Endothelial cell of umbilical vein (primary cell): Measurements from ENCODE around the gene GPS1. TPM values are rescaled to one million over a fixed set of nuclear protein-coding genes. Genes with fewer than 3 reads are reported as not detected.

Source experiments
- BruUV-seq: library from RNA; stranded (reverse); fragments of 400-500 nt; replicated peaks from 2 replicates; lab custom pipeline; 2021; lab: Mats Ljungman, UMichigan
- CTCF ChIA-PET: fragments of 300-600, 350-600 bp; sonication (Branson Sonifier 250); formaldehyde crosslinking; loops from one replicate; lab custom pipeline; 2021; ENCODE audit warnings: antibody characterized with exemption, inconsistent platforms; lab: Charles Lee
- POLR2A ChIA-PET: fragments of 300-600, 350-600 bp; sonication (Branson Sonifier 250); formaldehyde crosslinking; loops from one replicate; lab custom pipeline; 2021; ENCODE audit warnings: antibody characterized with exemption, inconsistent platforms; lab: Charles Lee
- DNase-seq: peaks from one replicate; pipeline ENCODE4 v3.0.0-alpha.2; 2011; ENCODE audit warnings: low read depth, low spot score
- FAIRE-seq: peaks from 2 replicates; lab custom pipeline; 2011; peaks lifted over from hg19 to GRCh38; lab: Jason Lieb, UNC
- H2AFZ ChIP-seq: 2 replicates; pipeline ENCODE4 v1.6.0; 2012; ENCODE audit warnings: low read depth, low read length, control low read depth, inconsistent platforms
- H3K27ac ChIP-seq: 2 replicates; pipeline ENCODE4 v1.5.1; 2011; ENCODE audit warnings: low read depth, mild to moderate bottlenecking, control low read depth, low read length, moderate library complexity; ENCODE audit not compliant: insufficient read depth
- H3K27me3 ChIP-seq, 2 experiments: 2 replicates each; pipeline versions ENCODE4 v1.6.0 to v1.6.1; 2011; ENCODE audit warnings: low read length in 2 of 2, mixed read lengths in 1 of 2; ENCODE audit not compliant: control insufficient read depth in 2 of 2, insufficient read depth in 2 of 2
- H3K36me3 ChIP-seq, 2 experiments: 2 replicates in 1 of 2; 3 replicates in 1 of 2; pipeline ENCODE4 v1.5.1; 2011; ENCODE audit warnings: low read length in 2 of 2, mild to moderate bottlenecking in 1 of 2, moderate library complexity in 1 of 2; ENCODE audit not compliant: control insufficient read depth in 2 of 2, insufficient read depth in 2 of 2; ENCODE audit errors: extremely low read depth in 1 of 2
- H3K4me1 ChIP-seq: 3 replicates; pipeline ENCODE4 v1.5.1; 2011; ENCODE audit warnings: mild to moderate bottlenecking, low read length; ENCODE audit not compliant: control insufficient read depth, insufficient read depth; ENCODE audit errors: extremely low read depth
- H3K4me2 ChIP-seq: 2 replicates; pipeline ENCODE4 v1.6.1; 2011; ENCODE audit warnings: low read length, control low read depth, mixed read lengths; ENCODE audit not compliant: insufficient read depth
- H3K4me3 ChIP-seq, 3 experiments: fragments of 200-600 bp in 1 of 3; sonication (generic), shearing (Covaris generic) in 1 of 3; replicated peaks in 1 of 3; 2 replicates each; pipeline ENCODE4 v1.5.1; 2011 to 2016; ENCODE audit warnings: control low read depth in 3 of 3, low read length in 3 of 3, mild to moderate bottlenecking in 2 of 3, inconsistent platforms in 1 of 3, low read depth in 1 of 3, moderate library complexity in 1 of 3; ENCODE audit not compliant: insufficient read depth in 1 of 3
- H3K79me2 ChIP-seq: 2 replicates; pipeline ENCODE4 v1.6.0; 2012; ENCODE audit warnings: low read length, inconsistent platforms; ENCODE audit not compliant: control insufficient read depth, insufficient read depth
- H3K9ac ChIP-seq: replicated peaks from 2 replicates; pipeline ENCODE3; 2011; ENCODE audit warnings: low read length, control low read depth; ENCODE audit not compliant: insufficient read depth; ENCODE audit errors: extremely low read depth
- H3K9me1 ChIP-seq: replicated peaks from 3 replicates; pipeline ENCODE4 v1.6.0; 2011; ENCODE audit warnings: mild to moderate bottlenecking, low read length; ENCODE audit not compliant: control insufficient read depth, insufficient read depth; ENCODE audit errors: extremely low read depth
- H3K9me3 ChIP-seq: replicated peaks from 2 replicates; pipeline ENCODE4 v1.5.1; 2012; ENCODE audit warnings: low read length, inconsistent platforms; ENCODE audit not compliant: control insufficient read depth, insufficient read depth
- H4K20me1 ChIP-seq: replicated peaks from 2 replicates; pipeline ENCODE3; 2011; ENCODE audit warnings: mild to moderate bottlenecking, low read length; ENCODE audit not compliant: control insufficient read depth, insufficient read depth; ENCODE audit errors: extremely low read depth
- EZH2 ChIP-seq: IDR thresholded peaks from 2 replicates; pipeline ENCODE4 v1.6.1; 2012; ENCODE audit warnings: borderline replicate concordance, low read depth, mild to moderate bottlenecking, moderate library complexity, low read length, inconsistent platforms; ENCODE audit not compliant: severe bottlenecking
- FOS ChIP-seq: IDR thresholded peaks from 2 replicates; pipeline ENCODE4 v1.6.1; 2011; ENCODE audit warnings: mild to moderate bottlenecking, low read length, moderate library complexity, borderline replicate concordance; ENCODE audit not compliant: insufficient read depth
- GATA2 ChIP-seq: IDR thresholded peaks from 2 replicates; pipeline ENCODE4 v1.7.0; 2011; ENCODE audit warnings: low read depth, mild to moderate bottlenecking, moderate library complexity, mixed read lengths, low read length; ENCODE audit not compliant: insufficient read length, insufficient read depth
- JUN ChIP-seq: IDR thresholded peaks from 2 replicates; pipeline ENCODE4 v1.6.1; 2011; ENCODE audit warnings: borderline replicate concordance, low read depth; ENCODE audit not compliant: insufficient read length, insufficient read depth
- MYC ChIP-seq: IDR thresholded peaks from one replicate; pipeline ENCODE4 v1.6.1; 2011; ENCODE audit warnings: mild to moderate bottlenecking, low read depth, low read length
- POLR2A ChIP-seq: IDR thresholded peaks from 2 replicates; pipeline ENCODE4 v1.6.1; 2012; ENCODE audit warnings: low read depth, mild to moderate bottlenecking, control low read depth, low read length
- POLR2AphosphoS5 ChIP-seq: IDR thresholded peaks from 2 replicates; pipeline ENCODE4 v1.6.1; 2012; ENCODE audit warnings: low read depth, mild to moderate bottlenecking, control low read depth, low read length, moderate library complexity; ENCODE audit not compliant: insufficient read depth
- dilution Hi-C: fragments of 300-500 bp; cut with MboI; formaldehyde crosslinking; loops from one replicate; pipeline ENCODE4 v1.15.0; 2019; ENCODE audit warnings: low sequenced_read_pairs; ENCODE audit not compliant: extremely low pct_ligation_motif_present
- intact Hi-C: fragments of 100-400 bp; cut with micrococcal nuclease; formaldehyde crosslinking; loops from one replicate; pipeline ENCODE4 v1.10.0; 2022
- polyA plus RNA-seq, 4 experiments: library from polyadenylated mRNA; depleted of rRNA in 3 of 4; stranded (reverse) in 3 of 4; unstranded in 1 of 4; fragments of >200 nt; gene quantifications; 2 replicates each; pipeline versions ENCODE4 v1.2.1 to v1.2.3, GENCODE V29; 2011 to 2012; ENCODE audit warnings: missing spikeins in 1 of 4
- total RNA-seq: library from RNA; stranded (reverse); gene quantifications from 2 replicates; pipeline ENCODE4 v1.2.3, GENCODE V29; 2021
- TF ChIP-seq, protein P1 (sequence below), 2 donors: IDR thresholded peaks; 1 replicate in 1 of 2; 2 replicates in 1 of 2; pipeline ENCODE4 v1.5.1; 2011; ENCODE audit warnings: low read length in 2 of 2, mild to moderate bottlenecking in 2 of 2, moderate library complexity in 2 of 2, control low read depth in 1 of 2, inconsistent platforms in 1 of 2, low read depth in 1 of 2; ENCODE audit not compliant: insufficient read depth in 1 of 2; ENCODE audit errors: extremely low read depth in 1 of 2
- TF ChIP-seq, protein P2 (sequence below): IDR thresholded peaks from 2 replicates; pipeline ENCODE4 v1.6.1; 2011; ENCODE audit not compliant: insufficient read depth, insufficient read length

Gene GPS1
- total and polyA plus RNA-seq, 2 donors (not counting 3 experiments of a cell fraction or from before 2014, with no cell fraction given), result 116 to 178 TPM

- H3K27ac ChIP-seq, result no peak overlapping the region
- no peak overlapping the region for H3K4me2 ChIP-seq
- intact Hi-C loops, result no loop called here
- no peak overlapping the region for H3K4me3 ChIP-seq
- BruUV-seq, result no TSS peak
- POLR2A ChIA-PET, result interaction anchor here (0.6 kb wide), 1 partner anchor 31 kb away, joined by 4 read pairs; no protein-coding TSS in a partner anchor
- no peak for DNase-seq
- H2AFZ ChIP-seq, result no peak overlapping the region
- no peaks in the 10 kb centered on the region for H3K4me1 ChIP-seq
- H3K79me2 ChIP-seq, result no peaks in the 10 kb centered on the region
- H3K27me3 ChIP-seq, result no peaks in the 10 kb centered on the region
- H4K20me1 ChIP-seq, result no peaks in the 10 kb centered on the region
- TF ChIP-seq POLR2A (no peak), JUN (no peak), GATA2 (no peak), EZH2 (no peak), POLR2AphosphoS5 (no peak), MYC (no peak), FOS (no peak)
- TF ChIP-seq, protein P1, sequence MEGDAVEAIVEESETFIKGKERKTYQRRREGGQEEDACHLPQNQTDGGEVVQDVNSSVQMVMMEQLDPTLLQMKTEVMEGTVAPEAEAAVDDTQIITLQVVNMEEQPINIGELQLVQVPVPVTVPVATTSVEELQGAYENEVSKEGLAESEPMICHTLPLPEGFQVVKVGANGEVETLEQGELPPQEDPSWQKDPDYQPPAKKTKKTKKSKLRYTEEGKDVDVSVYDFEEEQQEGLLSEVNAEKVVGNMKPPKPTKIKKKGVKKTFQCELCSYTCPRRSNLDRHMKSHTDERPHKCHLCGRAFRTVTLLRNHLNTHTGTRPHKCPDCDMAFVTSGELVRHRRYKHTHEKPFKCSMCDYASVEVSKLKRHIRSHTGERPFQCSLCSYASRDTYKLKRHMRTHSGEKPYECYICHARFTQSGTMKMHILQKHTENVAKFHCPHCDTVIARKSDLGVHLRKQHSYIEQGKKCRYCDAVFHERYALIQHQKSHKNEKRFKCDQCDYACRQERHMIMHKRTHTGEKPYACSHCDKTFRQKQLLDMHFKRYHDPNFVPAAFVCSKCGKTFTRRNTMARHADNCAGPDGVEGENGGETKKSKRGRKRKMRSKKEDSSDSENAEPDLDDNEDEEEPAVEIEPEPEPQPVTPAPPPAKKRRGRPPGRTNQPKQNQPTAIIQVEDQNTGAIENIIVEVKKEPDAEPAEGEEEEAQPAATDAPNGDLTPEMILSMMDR (IDR thresholded peaks at IDR 0.05; ENCODE audit: extremely low read depth in 1 of 2, insufficient read depth in 1 of 2, low read depth in 1 of 2, low read length in 2 of 2), result no peak
- TF ChIP-seq, protein P2, sequence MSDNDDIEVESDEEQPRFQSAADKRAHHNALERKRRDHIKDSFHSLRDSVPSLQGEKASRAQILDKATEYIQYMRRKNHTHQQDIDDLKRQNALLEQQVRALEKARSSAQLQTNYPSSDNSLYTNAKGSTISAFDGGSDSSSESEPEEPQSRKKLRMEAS, result no peak
- dilution Hi-C loops, result no loop called here
- H3K9me1 ChIP-seq, result no peaks in the 10 kb centered on the region
- FAIRE-seq, result no peak
- H3K9me3 ChIP-seq, result no peaks in the 10 kb centered on the region
- no peak overlapping the region for H3K9ac ChIP-seq
- peaks cover 0 to under 1% of the 10 kb centered on the region in 2 experiments for H3K36me3 ChIP-seq
- CTCF ChIA-PET, result no interaction called here
Observed at GRCh38 chr17:82042649-82043048, 9.0 kb upstream of the GPS1 start.
